ENCODE results near the gene SLC7A6.

SLC7A6 gene

DNA sequence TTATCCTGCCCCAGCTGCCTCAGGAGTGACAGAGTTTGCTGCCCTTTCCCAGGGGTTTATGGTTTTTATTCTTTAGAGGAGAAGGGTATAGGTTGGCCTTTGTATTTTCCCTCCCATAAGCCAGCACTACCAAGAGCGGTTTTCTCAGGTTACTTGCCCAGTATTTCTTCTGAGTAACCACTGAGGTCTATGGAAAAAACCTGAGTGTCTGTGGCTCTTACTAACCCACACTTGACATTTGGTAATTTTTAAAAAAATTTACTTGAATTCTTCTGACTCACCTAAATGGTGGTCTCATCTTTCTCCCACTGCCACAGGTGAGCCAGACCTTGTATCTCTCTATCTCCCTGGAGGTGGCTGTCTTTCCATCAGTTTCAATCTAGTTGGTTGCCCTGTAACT, 6.0 kb downstream of the SLC7A6 start:
- TF ChIP-seq CTCF (IDR thresholded peaks at IDR 0.05) (no peak), ZFX (IDR thresholded peaks at IDR 0.05; ENCODE audit: borderline replicate concordance) (no peak)
- no peak overlapping the region for H3K27ac ChIP-seq

DNA sequence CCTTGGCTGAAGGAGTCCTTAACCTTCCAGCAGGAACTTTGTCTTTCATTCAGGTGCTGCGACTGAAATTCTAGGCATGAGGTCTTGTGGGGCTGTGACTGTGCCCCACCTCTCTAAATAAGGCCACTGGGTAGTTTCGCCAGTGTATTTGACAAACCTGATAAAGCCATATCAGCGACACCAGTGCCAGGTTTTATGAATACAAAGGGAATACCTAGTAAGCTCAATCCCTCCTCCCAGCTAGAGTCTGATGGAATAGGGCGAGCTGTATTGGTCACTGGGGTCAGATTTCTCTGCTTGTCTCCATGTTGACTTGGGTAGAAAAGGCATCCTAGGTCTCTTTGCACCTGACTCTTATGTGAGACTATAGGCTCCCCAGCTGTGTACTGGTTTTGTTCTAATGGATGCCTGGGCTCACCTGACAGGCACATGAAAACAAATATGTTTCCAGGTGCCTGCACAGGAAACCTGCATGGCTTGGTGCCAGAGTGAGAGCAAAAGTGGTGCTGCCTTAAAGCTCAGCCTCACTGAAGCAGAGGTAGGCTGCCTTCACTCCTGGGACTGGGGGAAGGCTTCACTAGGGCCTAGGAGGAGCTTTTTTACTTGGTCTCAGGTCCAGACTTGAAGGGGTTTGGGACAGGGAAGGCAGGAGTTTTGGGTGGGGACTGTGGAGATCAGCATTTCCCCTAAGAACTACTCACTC, 8.3 kb downstream of the SLC7A6 start:
- TF ChIP-seq ZFX (IDR thresholded peaks at IDR 0.05; ENCODE audit: borderline replicate concordance) (no peak), CTCF (IDR thresholded peaks at IDR 0.05) (no peak)
- H3K27ac ChIP-seq: no peak overlapping the region

DNA sequence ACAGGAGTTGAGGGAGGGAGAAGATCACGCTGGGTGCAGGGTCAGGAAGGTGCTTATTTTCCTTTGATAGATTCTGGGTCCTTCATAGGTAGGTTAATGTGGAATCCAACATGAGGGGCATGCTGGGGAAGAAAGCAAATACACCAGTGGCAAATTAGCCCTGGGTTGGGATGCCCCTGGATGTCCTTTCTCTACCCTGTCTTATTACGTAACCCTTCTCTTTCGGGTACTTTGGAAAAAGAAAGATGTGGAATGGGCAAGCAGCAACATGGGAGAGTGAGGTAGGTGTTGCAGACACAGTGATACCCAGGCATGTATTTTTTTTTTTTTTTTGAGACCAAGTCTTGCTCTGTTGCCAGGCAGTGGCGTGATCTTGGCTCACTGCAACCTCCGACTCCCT, 9.1 kb downstream of the SLC7A6 start:
- H3K27ac ChIP-seq: no peak overlapping the region

GRCh38 chr16:68273896-68274295, 9.6 kb downstream of the SLC7A6 start:
- H3K27ac ChIP-seq: no peak overlapping the region

More for the DNA sequence above, 9.1 kb downstream of the SLC7A6 start:
- TF ChIP-seq ZFX (IDR thresholded peaks at IDR 0.05; ENCODE audit: borderline replicate concordance): no peak
- TF ChIP-seq CTCF (IDR thresholded peaks at IDR 0.05): no peak

DNA sequence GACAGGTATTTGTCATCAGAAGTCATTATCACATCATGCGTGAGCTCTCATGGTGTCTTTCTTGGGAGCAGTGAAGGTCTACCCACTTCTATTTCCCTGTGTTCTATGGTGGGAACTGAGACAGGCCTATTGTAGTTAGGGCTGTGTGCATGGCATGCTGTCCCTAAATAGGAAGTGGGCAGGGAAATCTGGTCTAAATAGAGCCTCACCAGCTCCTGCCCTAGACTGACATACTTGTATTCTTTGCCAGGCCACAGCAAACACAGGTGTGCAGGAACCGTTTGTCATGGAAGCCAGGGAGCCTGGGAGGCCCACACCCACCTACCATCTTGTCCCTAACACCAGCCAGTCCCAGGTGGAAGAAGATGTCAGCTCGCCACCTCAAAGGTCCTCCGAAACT, 10.1 kb downstream of the SLC7A6 start:
- no peak for TF ChIP-seq CTCF (IDR thresholded peaks at IDR 0.05)
- TF ChIP-seq ZFX (IDR thresholded peaks at IDR 0.05; ENCODE audit: borderline replicate concordance): no peak

More at GRCh38 chr16:68273896-68274295, 9.6 kb downstream of the SLC7A6 start:
- no peak for TF ChIP-seq ZFX (IDR thresholded peaks at IDR 0.05; ENCODE audit: borderline replicate concordance)
- TF ChIP-seq CTCF (IDR thresholded peaks at IDR 0.05): no peak

GRCh38 chr16:68275611-68276191, 11.4 kb downstream of the SLC7A6 start:
- H3K27ac ChIP-seq: no peak overlapping the region
- TF ChIP-seq CTCF (IDR thresholded peaks at IDR 0.05): no peak
- TF ChIP-seq ZFX (IDR thresholded peaks at IDR 0.05; ENCODE audit: borderline replicate concordance): no peak

More for the DNA sequence above, 10.1 kb downstream of the SLC7A6 start:
- H3K27ac ChIP-seq: no peak overlapping the region

GRCh38 chr16:68276223-68276622, 11.9 kb downstream of the SLC7A6 start:
- H3K27ac ChIP-seq: no peak overlapping the region
- no peak for TF ChIP-seq ZFX (IDR thresholded peaks at IDR 0.05; ENCODE audit: borderline replicate concordance)
- TF ChIP-seq CTCF (IDR thresholded peaks at IDR 0.05): no peak
